Common myeloid progenitor, CD34-positive (primary cell): ENCODE measurements around the gene HLA-DRB5.

Experiments used
- CTCF ChIA-PET: fragments of 350-600 bp; sonication (Branson Sonifier 250); formaldehyde crosslinking; loops from one replicate; lab custom pipeline; 2021; ENCODE audit warnings: antibody characterized with exemption; lab: Charles Lee
- POLR2A ChIA-PET: fragments of 350-600 bp; sonication (Branson Sonifier 250); formaldehyde crosslinking; loops from one replicate; lab custom pipeline; 2021; ENCODE audit warnings: antibody characterized with exemption; lab: Charles Lee
- DNase-seq, 3 donors: peaks; one replicate each; pipeline versions ENCODE4 v3.0.0 to v3.0.0-alpha.2; 2013
- H3K27ac ChIP-seq, 2 experiments: 1 replicate in 1 of 2; 2 replicates in 1 of 2; pipeline ENCODE4 v1.7.0; 2013; ENCODE audit warnings: inconsistent platforms in 2 of 2, low read length in 2 of 2, mild to moderate bottlenecking in 2 of 2, low read depth in 1 of 2, moderate library complexity in 1 of 2; ENCODE audit not compliant: severe bottlenecking in 2 of 2, insufficient read depth in 1 of 2, poor library complexity in 1 of 2
- H3K27me3 ChIP-seq, 5 experiments: replicated peaks in 2 of 5; 1 replicate in 3 of 5; 2 replicates in 2 of 5; pipeline versions ENCODE4 v1.6.1 to v1.7.0; 2013; ENCODE audit warnings: low read length in 4 of 5, mild to moderate bottlenecking in 2 of 5, moderate library complexity in 2 of 5, inconsistent platforms in 1 of 5; ENCODE audit not compliant: insufficient read depth in 5 of 5, control insufficient read depth in 4 of 5
- H3K36me3 ChIP-seq, 4 experiments: 1 replicate in 2 of 4; 2 replicates in 2 of 4; pipeline versions ENCODE4 v1.6.1 to v1.7.0; 2013; ENCODE audit warnings: low read length in 3 of 4, control low read depth in 1 of 4, mild to moderate bottlenecking in 1 of 4; ENCODE audit not compliant: control insufficient read depth in 4 of 4, insufficient read depth in 4 of 4
- H3K4me1 ChIP-seq, 4 experiments: 1 replicate in 3 of 4; 2 replicates in 1 of 4; pipeline versions ENCODE4 v1.6.1 to v1.7.1; 2013; ENCODE audit warnings: low read length in 3 of 4, mild to moderate bottlenecking in 3 of 4, control low read depth in 1 of 4, inconsistent platforms in 1 of 4, moderate library complexity in 1 of 4; ENCODE audit not compliant: control insufficient read depth in 4 of 4, insufficient read depth in 4 of 4; ENCODE audit errors: control extremely low read depth in 1 of 4
- H3K4me3 ChIP-seq, 7 experiments: 1 replicate in 4 of 7; 2 replicates in 3 of 7; pipeline versions ENCODE4 v1.5.1 to v1.7.0; 2013; ENCODE audit warnings: mild to moderate bottlenecking in 7 of 7, low read length in 6 of 7, moderate library complexity in 6 of 7, inconsistent platforms in 2 of 7, low read depth in 2 of 7, control low read depth in 1 of 7; ENCODE audit not compliant: insufficient read depth in 4 of 7, control insufficient read depth in 1 of 7; ENCODE audit errors: extremely low read depth in 1 of 7
- H3K9me3 ChIP-seq, 5 experiments: 1 replicate in 4 of 5; 2 replicates in 1 of 5; pipeline versions ENCODE4 v1.6.1 to v1.7.1; 2013; ENCODE audit warnings: low read length in 4 of 5, mild to moderate bottlenecking in 2 of 5, inconsistent platforms in 1 of 5, low read depth in 1 of 5, moderate library complexity in 1 of 5; ENCODE audit not compliant: control insufficient read depth in 4 of 5, insufficient read depth in 2 of 5; ENCODE audit errors: control extremely low read depth in 1 of 5
- WGBS: methylation state at CpG from one replicate; pipeline ENCODE4 v1.1.5; 2013; ENCODE audit not compliant: insufficient coverage; 5-methylcytosine and 5-hydroxymethylcytosine counted together

HLA-DRB5 gene

DNA sequence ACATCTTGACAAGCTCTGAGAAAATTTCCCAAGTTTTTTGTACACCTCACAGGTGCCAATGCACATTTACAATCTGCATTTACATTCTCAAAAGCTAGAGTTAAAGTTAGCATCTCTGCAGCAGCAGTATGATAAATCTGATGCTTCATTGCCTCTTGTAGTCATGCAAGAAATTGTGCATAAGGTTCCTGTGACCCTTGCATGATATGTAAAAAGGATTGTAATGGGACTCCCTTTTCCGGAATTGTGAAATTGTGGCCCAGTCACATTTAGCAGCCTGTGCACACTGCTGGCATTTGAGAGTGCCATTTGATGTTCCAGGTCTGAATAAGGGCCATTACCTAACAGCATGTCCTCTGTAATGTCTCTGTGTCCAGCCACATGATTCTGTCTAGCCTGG lies 35.4 kb upstream of the HLA-DRB5 start:
- WGBS = no CpG with 5 or more reads among the region's 1 CpG
- CTCF ChIA-PET = no interaction called here

DNA sequence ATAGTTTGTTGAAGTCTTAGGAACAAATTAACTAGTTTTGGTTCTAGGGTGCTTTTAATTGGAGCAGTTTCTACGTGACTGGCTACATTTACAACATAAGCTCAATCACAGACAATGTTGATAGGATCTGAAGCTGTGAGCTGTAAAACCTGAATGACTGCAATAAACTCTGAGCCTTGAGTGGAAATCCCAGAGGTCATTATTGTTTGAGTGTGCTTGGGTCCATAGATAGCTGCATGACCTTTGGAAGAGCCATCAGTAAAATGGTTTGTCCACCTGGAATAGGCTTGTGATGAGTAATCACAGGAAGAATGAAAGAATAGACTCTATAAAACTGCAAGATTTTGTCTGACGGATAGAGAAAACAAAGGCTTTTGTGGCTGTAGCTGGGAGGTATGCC lies 32.9 kb upstream of the HLA-DRB5 start:
- no peaks in the 10 kb centered on the region for H3K36me3 ChIP-seq
- no peak overlapping the region for H3K27ac ChIP-seq
- WGBS = no CpG with 5 or more reads among the region's 2 CpGs
- DNase-seq = no peak
- no peak overlapping the region for H3K4me3 ChIP-seq
- POLR2A ChIA-PET = no interaction called here
- CTCF ChIA-PET = no interaction called here
- H3K4me1 ChIP-seq = no peaks in the 10 kb centered on the region
- H3K27me3 ChIP-seq = no peaks in the 10 kb centered on the region
- H3K9me3 ChIP-seq = no peaks in the 10 kb centered on the region

More for the DNA sequence above, 35.4 kb upstream of the HLA-DRB5 start:
- POLR2A ChIA-PET = no interaction called here
- no peaks in the 10 kb centered on the region for H3K4me1 ChIP-seq
- no peak for DNase-seq
- no peaks in the 10 kb centered on the region for H3K27me3 ChIP-seq
- H3K36me3 ChIP-seq = no peaks in the 10 kb centered on the region
- H3K27ac ChIP-seq = no peak overlapping the region
- no peak overlapping the region for H3K4me3 ChIP-seq
- no peaks in the 10 kb centered on the region for H3K9me3 ChIP-seq

GRCh38 chr6:32559747-32560146 lies 29.7 kb upstream of the HLA-DRB5 start:
- no CpG with 5 or more reads among the region's 7 CpGs for whole genome bisulfite sequencing
- H3K27me3 ChIP-seq = no peaks in the 10 kb centered on the region
- H3K36me3 ChIP-seq = peaks cover 0 to under 1% (median 0%) of the 10 kb centered on the region in 4 experiments
- ChIA-PET POLR2A (no interaction called here), CTCF (no interaction called here)
- H3K4me3 ChIP-seq = no peak overlapping the region
- no peak for DNase-seq
- no peaks in the 10 kb centered on the region for H3K9me3 ChIP-seq
- no peaks in the 10 kb centered on the region for H3K4me1 ChIP-seq
- H3K27ac ChIP-seq = no peak overlapping the region

GRCh38 chr6:32558426-32559057 lies 28.5 kb upstream of the HLA-DRB5 start:
- 37% methylated on average over 6 of the region's 13 CpGs for WGBS
- H3K27me3 ChIP-seq = no peaks in the 10 kb centered on the region
- POLR2A ChIA-PET = no interaction called here
- no peak overlapping the region for H3K4me3 ChIP-seq
- peak in 2 of 3 donors; percentile 26 to 28 for DNase-seq
- H3K9me3 ChIP-seq = no peaks in the 10 kb centered on the region
- no peaks in the 10 kb centered on the region for H3K4me1 ChIP-seq
- H3K27ac ChIP-seq = no peak overlapping the region
- CTCF ChIA-PET = no interaction called here
- H3K36me3 ChIP-seq = peaks cover 0 to 3% (median 0%) of the 10 kb centered on the region in 4 experiments

GRCh38 chr6:32554116-32554965 lies 24.3 kb upstream of the HLA-DRB5 start:
- POLR2A ChIA-PET = no interaction called here
- 100% methylated on average over 1 of the region's 9 CpGs for WGBS
- Histone ChIP-seq H3K9me3 (no peaks in the 10 kb centered on the region), H3K4me3 (no peak overlapping the region), H3K4me1 (no peaks in the 10 kb centered on the region), H3K27me3 (no peaks in the 10 kb centered on the region), H3K27ac (no peak overlapping the region), H3K36me3 (peaks cover 0 to 5% (median 0%) of the 10 kb centered on the region in 4 experiments)
- CTCF ChIA-PET = no interaction called here
- no peak for DNase-seq

DNA sequence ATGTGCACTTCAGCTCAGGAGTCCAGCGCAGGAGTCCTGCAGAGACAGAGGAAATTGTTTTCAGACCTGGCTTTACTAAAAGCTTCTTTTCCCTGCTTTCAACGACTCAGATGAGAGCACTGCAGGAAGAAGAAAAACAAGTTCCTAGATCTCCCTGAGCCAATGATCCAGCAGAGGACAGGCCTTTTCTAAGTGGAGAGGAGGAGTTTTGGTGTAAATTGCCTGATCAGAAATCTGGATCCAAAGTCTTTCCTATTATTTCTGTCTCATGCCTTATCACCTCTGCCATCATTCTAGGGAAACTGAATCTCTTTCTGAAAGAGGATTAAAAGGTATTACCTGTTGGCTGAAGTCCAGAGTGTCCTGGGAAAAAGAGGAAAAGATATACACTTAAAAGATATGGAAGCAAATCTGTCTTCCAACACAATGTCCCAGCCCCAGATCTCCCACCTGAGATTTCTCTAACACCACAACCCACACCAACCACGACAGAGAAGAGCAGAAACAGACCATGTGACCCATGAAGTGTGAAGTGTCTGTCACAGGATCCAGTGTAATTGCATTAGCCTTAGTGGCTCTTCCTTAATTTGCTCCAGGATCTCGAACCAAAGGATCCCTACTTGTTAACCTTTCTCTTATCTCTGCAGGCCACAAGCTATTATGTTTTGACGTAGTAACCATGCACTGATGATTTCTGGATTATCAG lies 23.1 kb upstream of the HLA-DRB5 start:
- POLR2A ChIA-PET = no interaction called here
- Histone ChIP-seq H3K9me3 (no peaks in the 10 kb centered on the region), H3K4me3 (no peak overlapping the region), H3K27ac (no peak overlapping the region), H3K4me1 (no peaks in the 10 kb centered on the region), H3K27me3 (no peaks in the 10 kb centered on the region), H3K36me3 (peaks cover 0 to 5% (median 0%) of the 10 kb centered on the region in 4 experiments)
- CTCF ChIA-PET = no interaction called here
- DNase-seq = no peak
- 50% methylated on average over 1 of the region's 5 CpGs for WGBS

DNA sequence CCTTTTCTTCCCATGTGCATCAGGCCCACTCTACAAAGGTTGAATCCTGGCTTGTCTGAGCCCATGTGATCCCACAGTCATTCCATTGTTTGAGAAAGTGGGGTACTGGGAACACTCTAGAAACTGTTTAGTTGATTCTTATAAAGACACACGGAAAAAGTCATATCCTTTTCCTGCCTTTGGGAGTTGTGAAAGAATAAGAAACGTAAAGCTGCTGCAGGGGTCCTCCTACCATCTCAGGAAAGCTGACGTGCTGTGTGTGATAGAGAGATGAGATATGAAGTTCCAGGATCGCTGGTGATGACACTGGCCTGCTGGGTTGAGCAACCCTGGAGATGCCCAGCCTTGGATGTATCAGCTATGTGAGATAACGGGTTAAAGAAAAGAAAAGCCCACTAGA lies 21.3 kb upstream of the HLA-DRB5 start:
- Histone ChIP-seq H3K36me3 (peaks cover 0 to 5% (median 0%) of the 10 kb centered on the region in 4 experiments), H3K27ac (no peak overlapping the region), H3K4me1 (no peaks in the 10 kb centered on the region), H3K4me3 (no peak overlapping the region), H3K9me3 (no peaks in the 10 kb centered on the region), H3K27me3 (no peaks in the 10 kb centered on the region)
- ChIA-PET CTCF (no interaction called here), POLR2A (no interaction called here)
- DNase-seq = no peak
- 50% methylated on average over 2 of the region's 5 CpGs for WGBS
